Progenitor cell of endocrine pancreas (in vitro differentiated cells): ENCODE data around the gene DPP9. TPM values are rescaled to one million over a fixed set of nuclear protein-coding genes. Genes with fewer than 3 reads are reported as not detected.

Source experiments
- DNase-seq: peaks from one replicate; pipeline ENCODE4 v3.0.0; 2021; ENCODE audit warnings: low spot score; ENCODE audit not compliant: unreplicated experiment
- H3K27ac Mint-ChIP-seq: 2 replicates; pipeline ENCODE4 v1.8.0; 2021; ENCODE audit warnings: mild to moderate bottlenecking, moderate library complexity, mixed read lengths
- H3K27me3 Mint-ChIP-seq: 2 replicates; pipeline ENCODE4 v1.8.0; 2021; ENCODE audit warnings: mixed read lengths
- H3K36me3 Mint-ChIP-seq: 2 replicates; pipeline ENCODE4 v1.8.0; 2022; ENCODE audit warnings: mixed read lengths; ENCODE audit not compliant: insufficient read depth
- H3K4me1 Mint-ChIP-seq: 2 replicates; pipeline ENCODE4 v1.8.0; 2021; ENCODE audit warnings: low read depth, mixed read lengths
- H3K4me3 Mint-ChIP-seq: 2 replicates; pipeline ENCODE4 v1.8.0; 2021; ENCODE audit warnings: low read depth, mild to moderate bottlenecking, moderate library complexity, mixed read lengths
- H3K9me3 Mint-ChIP-seq: 2 replicates; pipeline ENCODE4 v1.8.0; 2021; ENCODE audit warnings: low read depth, mixed read lengths
- CTCF ChIP-seq: fragments of 200-600 bp; sonication (generic); IDR thresholded peaks from one replicate; pipeline ENCODE4 v1.5.0; 2021; ENCODE audit warnings: antibody characterized with exemption, mild to moderate bottlenecking; ENCODE audit not compliant: unreplicated experiment
- total RNA-seq: library from RNA; stranded (reverse); gene quantifications from 2 replicates; pipeline ENCODE4 v1.2.1, GENCODE V29; 2021

The DPP9 gene
- total RNA-seq, 1 donor from 2014 or later, result 50.3 TPM

GRCh38 chr19:4638828-4639530 is 84.7 kb downstream of the DPP9 start, which contains the start of gene TNFAIP8L1:
Gene TNFAIP8L1, plus strand, starts transcription at chr19:4639516. Its CDS starts 12,354 bp downstream, at chr19:4651870.
- Mint-ChIP-seq H3K27me3 (peaks cover 16% of the 10 kb centered on the region), H3K4me1 (peaks cover 2% of the 10 kb centered on the region), H3K27ac (peak within 1 kb of the TSS; percentile 67), H3K9me3 (no peaks in the 10 kb centered on the region), H3K4me3 (peak within 1 kb of the TSS; percentile 74), H3K36me3 (no peaks in the 10 kb centered on the region)
- no peak for TF ChIP-seq CTCF
- peak; percentile 97 for DNase-seq

- H3K27ac Mint-ChIP-seq, result no peak overlapping the region
- TF ChIP-seq CTCF, result no peak
- no peak for DNase-seq
- peaks cover 3% of the 10 kb centered on the region for H3K4me1 Mint-ChIP-seq
- H3K9me3 Mint-ChIP-seq, result no peaks in the 10 kb centered on the region
- no peaks in the 10 kb centered on the region for H3K36me3 Mint-ChIP-seq
- H3K27me3 Mint-ChIP-seq, result peaks cover 19% of the 10 kb centered on the region
- no peak overlapping the region for H3K4me3 Mint-ChIP-seq
These were observed 85.3 kb downstream of the DPP9 start for GRCh38 chr19:4638317-4638716.

DNA sequence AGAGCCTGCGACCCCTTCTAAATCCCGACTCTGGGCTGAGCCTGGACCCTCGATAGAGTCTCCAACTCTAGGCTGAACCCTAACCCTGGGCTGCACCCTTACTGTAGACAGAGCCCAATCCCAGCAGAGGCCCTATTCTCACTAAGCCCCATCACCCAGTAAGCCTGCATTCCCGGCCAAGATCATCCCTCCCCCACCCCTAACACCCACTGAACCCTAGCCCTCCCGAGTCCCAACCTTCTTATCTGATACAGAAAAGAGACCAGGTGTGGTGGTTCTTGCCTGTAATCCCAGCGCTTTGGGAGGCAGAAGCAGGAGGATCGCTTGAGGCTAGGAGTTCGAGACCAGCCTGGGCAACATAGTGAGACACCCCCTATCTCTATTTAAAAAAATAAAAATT is 86.9 kb downstream of the DPP9 start:
- no peak for TF ChIP-seq CTCF
- H3K4me1 Mint-ChIP-seq, result peaks cover 4% of the 10 kb centered on the region
- H3K4me3 Mint-ChIP-seq, result no peak overlapping the region
- H3K27ac Mint-ChIP-seq, result no peak overlapping the region
- DNase-seq, result no peak
- no peaks in the 10 kb centered on the region for H3K36me3 Mint-ChIP-seq
- peaks cover 23% of the 10 kb centered on the region for H3K27me3 Mint-ChIP-seq
- H3K9me3 Mint-ChIP-seq, result no peaks in the 10 kb centered on the region

- Mint-ChIP-seq H3K9me3 (no peaks in the 10 kb centered on the region), H3K27ac (no peak overlapping the region), H3K4me3 (peak overlapping the region; percentile 50), H3K4me1 (peaks cover 4% of the 10 kb centered on the region), H3K36me3 (no peaks in the 10 kb centered on the region), H3K27me3 (peaks cover 23% of the 10 kb centered on the region)
- DNase-seq, result peak; percentile 81
- peak; percentile 99 for TF ChIP-seq CTCF
These were observed 87.4 kb downstream of the DPP9 start for GRCh38 chr19:4636151-4636717.

- peaks cover 23% of the 10 kb centered on the region for H3K27me3 Mint-ChIP-seq
- no peak overlapping the region for H3K27ac Mint-ChIP-seq
- no peak for DNase-seq
- no peak for TF ChIP-seq CTCF
- peak overlapping the region; percentile 50 for H3K4me3 Mint-ChIP-seq
- H3K9me3 Mint-ChIP-seq, result no peaks in the 10 kb centered on the region
- no peaks in the 10 kb centered on the region for H3K36me3 Mint-ChIP-seq
- peaks cover 4% of the 10 kb centered on the region for H3K4me1 Mint-ChIP-seq
These were observed 87.9 kb downstream of the DPP9 start for GRCh38 chr19:4635754-4636116.
